H7 (cell line): ENCODE results near the gene DHX8. TPM values are rescaled to one million over a fixed set of nuclear protein-coding genes. Genes with fewer than 3 reads are reported as not detected.

Source experiments
- DNase-seq: peaks from one replicate; pipeline ENCODE4 v3.0.0; 2012
- H3K27me3 ChIP-seq: 2 replicates; pipeline ENCODE4 v1.6.0; 2011; ENCODE audit warnings: mild to moderate bottlenecking, low read length; ENCODE audit not compliant: control insufficient read depth, insufficient read depth
- H3K36me3 ChIP-seq: replicated peaks from 2 replicates; pipeline ENCODE4 v1.5.1; 2011; ENCODE audit warnings: low read length; ENCODE audit not compliant: control insufficient read depth, insufficient read depth
- H3K4me3 ChIP-seq: 2 replicates; pipeline ENCODE4 v1.5.1; 2011; ENCODE audit warnings: low read depth, mild to moderate bottlenecking, control low read depth, low read length, moderate library complexity; ENCODE audit not compliant: insufficient read depth
- total RNA-seq: library from RNA; depleted of rRNA; stranded (reverse); fragments of >200 nt; shearing (Covaris generic); gene quantifications from 2 replicates; pipeline ENCODE4 v1.2.3, GENCODE V29; 2014

Gene DHX8
- total RNA-seq, 1 experiment from 2014 or later = 42.6 TPM

DNA sequence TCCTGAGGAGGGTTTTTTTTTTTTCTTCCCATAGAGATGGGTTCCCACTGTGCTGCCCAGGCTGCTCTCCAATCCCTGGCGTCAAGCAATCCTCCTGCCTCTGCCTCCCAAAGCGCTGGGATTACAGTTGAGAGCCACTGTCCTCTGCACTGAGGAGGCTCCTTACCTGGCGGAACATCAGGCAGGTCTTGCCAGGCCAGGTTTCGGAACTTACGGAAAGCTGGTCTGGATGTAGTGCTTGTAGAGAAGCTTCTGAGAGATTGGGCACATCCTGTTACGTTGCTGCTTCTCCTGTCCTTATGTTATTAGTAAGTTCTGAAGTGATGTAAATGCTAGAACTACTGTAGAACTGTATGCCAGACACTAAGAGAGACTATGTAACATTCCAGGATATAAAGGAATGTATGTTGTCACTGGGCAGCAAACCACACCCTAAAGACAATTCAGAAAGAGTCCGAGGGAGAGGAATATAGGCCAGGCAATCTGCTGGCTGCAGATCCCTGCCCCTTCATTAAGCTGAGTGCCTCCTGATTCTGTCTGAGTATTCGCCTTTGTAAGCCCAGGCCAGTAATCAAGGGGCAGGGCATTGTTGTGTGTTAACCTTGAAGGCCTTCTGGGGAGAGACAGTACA is 41.3 kb downstream of the DHX8 start:
- Histone ChIP-seq H3K27me3 (no peaks in the 10 kb centered on the region), H3K36me3 (peaks cover 49% of the 10 kb centered on the region), H3K4me3 (no peak overlapping the region)
- DNase-seq = no peak

DNA sequence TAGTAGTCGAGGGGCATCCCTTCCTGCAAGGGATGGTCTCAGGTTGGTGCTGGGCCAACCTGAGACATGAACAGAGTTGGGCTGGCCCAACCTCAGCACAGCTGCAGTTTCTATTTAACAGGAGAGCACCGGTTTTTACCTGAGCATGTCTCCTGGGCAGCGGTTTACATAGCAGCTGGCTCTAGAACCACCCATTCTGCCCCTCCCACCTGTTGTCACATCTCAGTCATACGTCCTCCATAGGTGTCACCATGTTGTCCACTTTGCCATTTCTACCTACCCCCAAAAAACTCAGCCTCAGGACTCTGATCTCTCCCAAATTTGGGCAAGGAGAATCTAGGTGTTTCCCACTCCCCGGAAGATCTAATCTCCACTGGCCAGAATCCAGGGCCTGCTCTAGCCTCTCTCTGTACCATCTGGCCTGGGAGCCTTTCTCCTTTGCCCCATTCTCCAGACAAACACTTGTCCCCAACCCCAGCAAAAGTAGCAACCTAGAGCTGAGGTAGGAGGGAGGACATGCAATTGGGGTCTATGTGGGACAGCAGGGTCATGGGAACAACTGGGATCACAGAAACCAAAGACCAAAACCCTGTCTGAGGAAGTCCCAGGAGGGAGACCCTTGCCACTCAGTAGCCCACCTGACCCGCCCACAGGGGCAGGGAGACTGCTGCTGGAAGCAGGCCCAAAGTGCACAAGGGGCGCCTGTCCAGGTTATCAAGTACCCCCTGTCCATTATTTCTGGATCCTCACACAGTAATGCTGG is 43.3 kb downstream of the DHX8 start:
- Histone ChIP-seq H3K4me3 (no peak overlapping the region), H3K36me3 (peaks cover 37% of the 10 kb centered on the region), H3K27me3 (no peaks in the 10 kb centered on the region)
- DNase-seq = no peak

DNA sequence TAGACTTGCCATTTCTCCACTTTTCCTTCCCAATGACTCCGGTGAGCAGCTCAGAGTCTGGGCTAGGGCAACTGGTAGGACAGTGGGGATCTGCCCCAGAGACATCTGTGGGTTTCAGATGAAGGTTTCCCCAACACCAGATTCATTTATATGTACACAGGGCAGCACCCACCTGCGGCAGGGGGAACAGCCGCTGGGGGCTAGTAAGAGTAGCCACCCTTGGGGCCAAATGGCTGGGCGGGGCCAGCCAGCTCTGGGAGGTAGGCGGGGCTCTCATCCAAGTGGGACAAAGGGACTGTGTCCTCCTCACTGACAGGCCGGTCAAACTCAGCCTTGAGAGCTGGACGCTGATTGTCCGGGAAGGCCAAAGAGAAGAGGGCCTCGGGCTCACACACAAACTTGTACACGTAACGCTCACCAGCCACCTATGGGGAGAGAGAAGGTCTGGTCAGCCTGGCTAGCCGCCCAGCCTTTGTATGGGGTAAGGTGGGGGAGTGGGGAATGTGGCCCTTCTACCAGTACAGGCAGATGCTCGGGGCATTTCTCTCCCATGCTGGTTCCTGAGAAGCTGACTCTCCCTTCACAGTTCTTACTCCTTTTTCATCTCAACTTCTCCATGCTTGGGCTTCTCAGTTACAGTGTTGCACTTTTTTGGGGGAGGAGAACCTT is 44.7 kb downstream of the DHX8 start:
- Histone ChIP-seq H3K27me3 (no peaks in the 10 kb centered on the region), H3K36me3 (peaks cover 36% of the 10 kb centered on the region), H3K4me3 (no peak overlapping the region)
- DNase-seq = no peak

DNA sequence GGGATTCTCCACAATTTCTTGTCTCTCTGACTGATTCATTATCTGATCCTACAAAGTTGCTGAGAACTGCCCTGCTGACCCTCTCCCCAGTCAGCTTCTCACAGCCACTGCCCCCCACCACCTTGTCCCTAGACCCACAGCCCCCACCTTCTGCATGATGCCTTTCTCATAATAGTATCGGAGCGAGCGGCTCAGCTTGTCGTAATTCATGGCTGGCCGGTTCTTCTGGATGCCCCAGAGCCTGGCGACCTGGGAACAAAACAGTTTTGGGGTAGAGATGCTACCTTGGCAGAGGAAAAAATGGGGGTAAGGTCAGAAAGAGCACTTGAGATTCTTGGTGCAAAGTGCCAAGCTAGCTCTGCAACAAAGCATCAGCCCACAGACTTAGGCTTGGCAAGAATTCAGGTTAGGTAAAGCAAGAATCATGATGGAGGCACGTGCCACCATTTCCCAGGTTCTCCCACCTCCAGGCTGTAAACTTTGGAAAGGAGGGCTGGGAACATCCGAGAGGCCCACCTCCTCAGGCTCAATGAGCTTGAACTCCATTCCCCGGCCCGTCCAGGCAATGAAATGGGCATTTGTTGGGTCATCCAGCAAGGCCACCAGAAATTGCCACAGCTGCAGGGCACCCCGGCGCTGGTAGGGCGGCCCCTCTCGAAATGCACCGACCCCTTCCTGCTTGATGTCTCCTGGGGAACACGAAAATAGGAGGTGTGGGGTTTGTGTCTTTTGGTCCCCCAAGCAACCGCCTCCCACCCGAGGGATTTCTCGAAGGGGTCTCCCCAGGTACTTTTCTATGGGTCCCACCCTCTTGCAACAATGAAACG is 45.4 kb downstream of the DHX8 start:
- no peak for DNase-seq
- Histone ChIP-seq H3K36me3 (peaks cover 30% of the 10 kb centered on the region), H3K4me3 (no peak overlapping the region), H3K27me3 (no peaks in the 10 kb centered on the region)

DNA sequence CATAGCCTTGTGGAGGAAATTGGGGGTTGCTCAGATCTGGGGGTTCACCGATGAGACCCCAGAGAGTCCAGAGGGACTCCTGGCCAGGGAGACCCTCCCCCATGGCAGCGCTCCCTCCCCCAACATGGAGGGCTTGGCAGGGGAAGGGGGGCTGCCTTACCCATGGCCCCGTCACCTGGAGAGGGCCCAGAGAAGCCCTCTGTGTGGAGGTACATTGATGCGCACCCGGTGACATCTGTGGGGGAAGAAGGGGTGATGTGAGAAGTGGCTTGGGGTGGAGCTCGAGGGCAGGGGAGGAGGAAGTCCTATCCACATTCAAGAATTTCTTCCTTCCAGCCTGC is 46.1 kb downstream of the DHX8 start:
- Histone ChIP-seq H3K4me3 (no peak overlapping the region), H3K27me3 (no peaks in the 10 kb centered on the region), H3K36me3 (peaks cover 27% of the 10 kb centered on the region)
- DNase-seq = no peak

DNA sequence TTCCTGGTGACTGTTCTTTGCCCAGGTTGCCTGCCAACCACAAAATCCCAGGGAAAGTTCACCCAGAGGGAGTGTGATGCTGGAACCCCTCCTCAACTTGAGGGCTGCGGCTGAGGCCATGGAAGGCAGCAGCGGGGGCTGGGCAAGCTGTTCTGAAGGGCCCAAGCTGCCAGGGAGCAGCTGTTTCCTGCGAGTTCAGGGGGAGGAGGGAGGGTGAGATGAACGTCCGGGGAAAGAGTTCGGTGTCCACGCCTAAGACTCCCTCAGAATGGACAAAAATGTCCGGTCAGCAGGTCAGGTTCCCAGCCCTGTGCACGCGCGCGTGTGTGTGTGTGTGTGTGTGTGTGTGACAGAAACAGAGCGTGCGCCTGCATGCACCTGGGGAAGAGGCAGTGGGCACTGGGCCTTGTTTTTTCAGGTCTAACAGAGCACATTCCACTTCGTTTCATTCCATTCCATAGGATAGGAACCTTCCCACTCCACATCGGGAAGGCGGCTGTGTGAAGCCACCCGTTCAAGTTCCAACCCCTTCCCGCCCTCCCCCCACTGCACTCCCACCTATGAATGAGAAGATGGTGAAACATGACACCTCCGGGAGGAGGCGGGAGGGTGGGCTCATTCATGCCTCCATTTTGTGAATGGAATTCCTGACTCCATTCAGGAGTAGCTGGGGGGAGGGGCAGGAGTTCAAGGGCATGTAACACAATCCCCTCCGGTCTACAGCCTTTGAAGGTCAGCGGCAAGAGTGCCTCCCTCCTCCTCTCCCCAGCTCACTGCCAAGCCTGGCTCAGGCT is 46.7 kb downstream of the DHX8 start:
- peak; percentile 94 for DNase-seq
- H3K4me3 ChIP-seq = peak overlapping the region; percentile 24
- H3K27me3 ChIP-seq = no peaks in the 10 kb centered on the region
- peaks cover 26% of the 10 kb centered on the region for H3K36me3 ChIP-seq

DNA sequence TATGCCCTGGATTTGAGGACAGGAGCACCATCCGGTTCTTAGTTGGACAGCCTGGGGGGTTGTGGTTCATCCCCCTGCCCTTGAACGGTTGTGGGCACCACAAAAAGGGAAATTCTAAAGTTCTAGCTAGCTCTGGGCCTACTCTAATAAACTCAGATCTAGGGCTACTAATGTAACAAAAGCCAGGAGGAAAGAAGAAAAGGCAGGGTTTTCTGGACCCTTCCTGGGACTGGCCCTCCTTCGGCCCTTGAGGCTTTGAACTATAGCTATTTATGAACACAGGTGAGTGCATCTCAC is 47.3 kb downstream of the DHX8 start:
- H3K4me3 ChIP-seq = no peak overlapping the region

DNA sequence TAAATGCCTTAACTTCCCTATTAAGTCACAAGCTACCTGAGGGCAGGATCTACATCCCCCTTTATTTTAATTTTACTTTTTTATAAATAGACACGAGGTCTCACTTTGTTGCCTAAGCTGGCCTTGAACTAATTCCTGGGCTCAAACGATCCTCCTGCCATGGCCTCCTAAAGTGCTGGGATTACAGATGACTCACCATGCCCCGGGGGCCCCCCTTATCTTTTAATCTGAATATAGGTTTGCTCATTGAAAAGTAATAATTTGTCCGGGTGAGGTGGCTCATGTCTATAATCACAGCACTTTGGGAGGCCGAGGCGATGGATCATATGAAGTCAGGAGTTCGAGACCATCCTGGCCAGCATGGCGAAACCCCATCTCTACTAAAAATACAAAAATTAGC is 48.2 kb downstream of the DHX8 start:
- H3K4me3 ChIP-seq = no peak overlapping the region

More for the DNA sequence above, 47.3 kb downstream of the DHX8 start:
- Histone ChIP-seq H3K36me3 (peaks cover 26% of the 10 kb centered on the region), H3K27me3 (no peaks in the 10 kb centered on the region)
- no peak for DNase-seq

DNA sequence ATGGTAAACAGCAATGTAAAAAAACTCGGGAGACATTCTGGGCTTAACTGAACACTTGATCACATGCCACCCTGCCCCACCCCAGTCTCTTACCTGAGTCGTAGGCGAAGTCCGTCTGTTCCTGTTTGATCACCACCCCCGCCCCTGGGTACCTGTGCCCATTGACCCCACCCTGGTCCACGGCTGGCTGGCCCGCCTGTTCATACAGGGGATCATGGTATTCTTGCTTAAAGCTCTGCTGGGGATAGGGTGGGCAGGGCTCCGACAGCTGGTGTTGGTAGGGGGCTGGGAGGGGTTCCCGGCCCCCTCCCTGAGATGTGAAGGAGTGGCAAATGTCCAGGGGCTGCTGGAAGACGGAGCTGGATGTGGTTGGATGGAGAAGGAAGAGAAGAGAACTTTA is 48.8 kb downstream of the DHX8 start:
- peaks cover 24% of the 10 kb centered on the region for H3K36me3 ChIP-seq
- no peaks in the 10 kb centered on the region for H3K27me3 ChIP-seq
- H3K4me3 ChIP-seq = no peak overlapping the region
- no peak for DNase-seq

More for the DNA sequence above, 48.2 kb downstream of the DHX8 start:
- DNase-seq = no peak
- Histone ChIP-seq H3K36me3 (peaks cover 25% of the 10 kb centered on the region), H3K27me3 (no peaks in the 10 kb centered on the region)

DNA sequence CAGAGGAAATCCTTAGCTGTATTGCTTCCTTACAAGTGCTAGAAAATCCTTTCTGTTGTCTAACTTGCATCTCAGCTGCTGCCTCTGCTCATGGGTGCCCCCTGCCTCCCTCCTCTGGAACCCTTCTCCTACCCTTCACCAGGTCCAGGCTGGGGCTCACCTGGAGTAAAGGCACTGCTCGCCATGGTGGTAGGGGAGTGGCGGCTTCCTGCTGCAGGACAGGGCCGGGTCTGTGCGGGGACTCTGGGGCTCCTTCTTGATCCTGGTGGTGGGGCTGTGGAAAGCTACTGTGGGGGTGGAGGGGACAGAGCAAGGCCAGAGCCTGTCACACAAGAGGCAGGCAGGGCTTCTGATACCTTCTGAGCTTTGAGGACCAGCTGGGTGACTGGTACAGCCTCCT is 49.9 kb downstream of the DHX8 start:
- H3K36me3 ChIP-seq = peaks cover 14% of the 10 kb centered on the region
- no peaks in the 10 kb centered on the region for H3K27me3 ChIP-seq
- DNase-seq = no peak
- H3K4me3 ChIP-seq = no peak overlapping the region

DNA sequence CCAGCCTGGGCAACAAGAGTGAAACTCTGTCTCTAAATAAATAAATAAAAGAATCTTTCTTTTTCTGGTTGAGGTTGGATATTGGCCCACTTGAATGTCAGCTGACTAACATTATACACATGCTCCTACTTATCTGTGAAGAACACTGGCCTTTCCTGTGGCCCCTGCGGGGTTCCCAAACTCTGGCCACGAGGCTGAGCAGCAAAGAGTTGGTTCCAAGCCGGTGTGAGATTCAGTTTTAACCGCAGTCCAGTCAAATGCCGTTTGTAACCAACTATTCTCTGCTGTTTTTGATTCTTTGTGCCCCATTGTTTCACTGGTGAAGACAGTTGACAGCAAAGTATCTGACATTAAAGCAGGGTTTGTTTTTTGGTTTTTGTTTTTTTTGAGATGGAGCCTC is 51.1 kb downstream of the DHX8 start:
- DNase-seq = no peak
- no peaks in the 10 kb centered on the region for H3K27me3 ChIP-seq
- peaks cover 6% of the 10 kb centered on the region for H3K36me3 ChIP-seq
- H3K4me3 ChIP-seq = no peak overlapping the region

DNA sequence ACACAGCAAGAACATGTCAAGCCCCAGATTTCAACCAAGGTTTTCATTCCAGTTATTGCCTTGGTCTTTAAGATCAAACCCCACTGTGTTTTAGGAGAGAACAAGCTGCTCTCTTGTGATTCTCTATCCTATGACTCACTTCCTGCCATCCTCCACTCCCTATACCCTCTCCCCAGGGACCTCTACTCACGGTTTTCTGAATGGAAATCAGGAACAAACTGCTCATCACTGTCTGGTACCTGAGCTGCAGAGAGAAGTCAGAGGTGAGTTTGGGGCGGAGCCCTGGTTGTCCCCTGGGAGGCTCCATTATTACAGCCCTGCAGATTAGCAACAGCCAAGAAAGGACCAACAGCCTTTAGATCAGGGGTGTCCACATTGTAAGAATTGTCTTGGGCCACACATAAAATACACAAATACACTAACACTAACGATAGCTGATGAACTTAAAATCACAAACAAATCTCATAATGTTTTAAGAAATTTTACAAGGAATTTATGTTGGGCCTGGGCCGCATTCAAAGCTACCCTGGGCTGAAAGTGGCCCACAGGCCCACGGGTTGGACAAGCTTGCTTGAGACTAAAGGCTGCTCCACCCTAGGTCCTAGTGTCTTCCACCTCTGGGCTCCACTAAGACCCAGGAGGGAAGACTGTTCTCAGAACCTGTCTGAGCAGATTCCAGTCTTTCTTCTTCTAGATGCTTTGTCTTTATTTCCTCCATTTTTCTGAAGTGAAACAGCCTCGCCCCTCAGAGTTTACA is 52.6 kb downstream of the DHX8 start:
- Histone ChIP-seq H3K4me3 (no peak overlapping the region), H3K36me3 (peaks cover 6% of the 10 kb centered on the region), H3K27me3 (no peaks in the 10 kb centered on the region)
- DNase-seq = no peak

DNA sequence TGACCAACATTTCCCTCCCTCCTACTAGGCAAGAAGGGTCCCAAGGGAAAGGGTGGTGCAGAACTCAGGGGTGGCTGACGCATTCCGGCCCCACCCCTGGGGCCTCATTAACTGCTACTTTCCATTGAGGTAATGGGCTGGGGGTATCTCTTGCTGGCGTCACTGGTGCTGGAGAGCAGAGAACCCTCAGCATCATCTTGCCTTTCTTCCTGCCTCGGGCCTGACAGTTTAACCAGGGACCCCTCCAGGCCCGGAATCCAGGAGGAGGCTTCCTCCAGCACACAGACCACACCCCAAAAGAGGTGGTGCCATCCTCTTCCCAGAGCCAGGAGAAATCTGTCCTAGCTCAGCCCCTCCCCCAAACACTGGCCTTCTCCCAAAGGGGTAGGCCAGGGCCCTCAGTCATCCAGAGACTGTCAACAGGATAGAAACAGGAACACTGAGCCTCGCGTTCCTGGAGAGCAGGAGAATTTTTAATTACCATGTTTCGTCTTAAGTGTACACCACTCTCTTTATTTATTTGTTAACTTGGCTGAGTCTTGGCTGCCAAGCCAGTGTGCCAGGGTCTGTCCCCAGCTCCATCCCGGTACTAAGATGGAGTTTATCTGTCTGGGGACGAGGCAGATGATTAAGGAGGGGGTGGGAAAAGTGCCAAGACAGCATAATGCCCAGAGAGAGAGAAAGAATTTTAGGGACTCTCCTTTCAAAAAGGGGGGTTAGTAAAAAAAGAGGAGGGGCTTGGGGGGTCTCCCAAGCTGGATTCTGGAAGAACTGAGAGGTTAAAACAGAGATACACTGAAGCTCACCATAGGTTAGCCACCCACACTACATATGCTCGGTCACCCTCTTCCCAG is 57.3 kb downstream of the DHX8 start:
- Histone ChIP-seq H3K4me3 (no peak overlapping the region), H3K36me3 (no peaks in the 10 kb centered on the region; the same call in 1 of the 2 replicates), H3K27me3 (no peaks in the 10 kb centered on the region)
- peak; percentile 80 for DNase-seq
